ENCODE data around the gene PCED1B.
A peak's percentile ranks its signal among the peaks of the same experiment; 100 is the strongest.
"Not testable (repeated sequence)": the region's sequence is repeated elsewhere in the genome, so short reads cannot be mapped to it uniquely, and the experiment has no call there.

The PCED1B gene

DNA sequence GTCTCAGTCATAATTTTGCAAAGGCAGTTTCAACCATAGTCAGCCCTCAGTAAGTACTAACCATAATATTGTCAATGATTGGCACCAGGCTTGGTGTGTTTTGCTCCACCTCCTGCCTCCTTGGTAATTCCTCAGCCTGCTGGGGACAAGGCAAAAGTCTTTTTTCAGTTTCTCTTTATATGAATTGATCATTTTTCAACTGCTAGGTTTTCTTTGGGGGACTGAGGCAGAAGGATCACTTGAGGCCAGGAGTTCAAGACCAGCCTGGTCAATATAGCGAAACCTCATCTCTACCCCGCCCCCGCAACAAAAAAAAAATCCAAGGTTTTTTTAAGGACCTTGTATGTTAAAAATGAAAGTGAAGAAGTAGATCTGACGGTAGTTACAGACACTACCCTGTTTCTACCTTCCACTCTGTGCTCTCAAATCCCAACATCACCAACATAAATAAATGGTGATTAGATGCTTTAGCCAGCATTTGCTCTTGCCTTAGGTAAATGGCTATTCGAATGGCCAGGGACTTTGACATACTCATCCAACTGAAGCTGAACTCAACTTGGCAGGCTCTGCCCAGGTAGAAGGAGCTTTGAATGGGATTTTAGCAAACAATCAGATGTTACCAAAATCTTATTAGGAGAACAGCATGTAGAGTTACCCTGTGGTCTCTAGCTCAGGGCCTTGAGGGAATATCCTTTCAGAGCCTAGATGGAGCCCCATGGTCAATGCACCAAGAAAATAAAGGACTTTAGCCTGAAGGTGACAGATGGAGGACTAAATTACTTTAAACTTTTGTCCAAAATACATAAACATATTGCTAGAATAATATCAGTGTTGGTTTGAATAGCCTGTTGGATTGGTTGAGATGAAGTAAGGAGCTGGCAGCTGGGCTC lies 127.3 kb downstream of the PCED1B start:
- DNase-seq, result no peak

DNA sequence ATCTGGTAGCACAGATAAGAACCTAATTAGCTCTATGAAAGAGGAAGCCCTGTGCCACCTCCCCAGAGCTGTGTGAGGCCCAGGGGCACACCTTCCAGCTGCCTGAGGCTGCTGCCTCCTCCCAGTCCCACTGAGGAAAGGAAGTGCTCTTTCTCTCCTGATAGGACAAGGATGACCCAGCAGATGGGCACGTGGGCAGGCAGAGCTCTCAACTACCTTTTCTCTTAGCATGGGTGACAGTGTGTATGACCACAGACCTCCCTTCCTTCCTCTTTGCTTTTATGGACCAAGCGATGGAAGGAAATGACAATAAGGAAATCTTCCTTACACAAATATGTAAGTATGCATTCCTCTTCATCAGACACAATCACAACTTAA lies 127.9 kb downstream of the PCED1B start:
- no peak for DNase-seq

DNA sequence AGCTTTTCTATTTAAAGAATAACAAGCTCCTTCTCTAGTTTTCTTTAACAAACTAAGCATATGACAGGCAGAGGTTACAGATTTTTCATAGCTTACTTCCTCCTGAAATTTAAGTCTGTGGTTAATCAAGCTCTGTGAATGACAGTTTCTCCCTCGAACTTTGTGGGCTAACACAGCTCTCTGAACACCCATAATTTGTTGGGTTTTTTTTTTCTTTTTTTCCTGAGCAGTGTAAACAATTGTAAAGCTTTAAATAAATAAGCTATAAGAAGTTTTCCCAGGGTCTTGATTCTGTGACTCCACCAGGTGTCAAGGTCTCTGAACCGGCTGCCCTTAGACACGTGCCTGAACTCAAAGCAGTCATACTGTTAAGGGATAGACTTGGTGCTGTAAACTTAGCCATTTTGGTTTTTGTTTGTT lies 128.4 kb downstream of the PCED1B start:
- DNase-seq, result no peak

DNA sequence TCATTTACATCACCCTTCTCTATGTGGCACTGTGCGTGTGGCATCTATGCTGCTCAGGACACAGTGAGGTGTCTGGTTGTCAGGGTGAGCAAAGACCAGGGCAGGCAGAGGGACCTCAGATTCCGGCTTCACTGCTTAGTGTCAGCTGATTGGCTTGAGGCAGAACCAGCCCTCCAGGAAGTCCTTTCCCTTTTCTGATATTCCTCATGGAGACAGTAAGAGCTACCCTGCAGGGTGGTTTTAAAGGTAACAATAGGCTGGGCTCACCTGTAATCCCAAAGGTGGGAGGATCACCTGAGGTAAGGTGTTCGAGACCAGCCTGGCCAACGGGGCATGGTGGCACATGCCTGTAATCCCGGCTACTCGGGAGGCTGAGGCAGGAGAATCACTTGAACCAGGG lies 129.6 kb downstream of the PCED1B start:
- no peak for DNase-seq

DNA sequence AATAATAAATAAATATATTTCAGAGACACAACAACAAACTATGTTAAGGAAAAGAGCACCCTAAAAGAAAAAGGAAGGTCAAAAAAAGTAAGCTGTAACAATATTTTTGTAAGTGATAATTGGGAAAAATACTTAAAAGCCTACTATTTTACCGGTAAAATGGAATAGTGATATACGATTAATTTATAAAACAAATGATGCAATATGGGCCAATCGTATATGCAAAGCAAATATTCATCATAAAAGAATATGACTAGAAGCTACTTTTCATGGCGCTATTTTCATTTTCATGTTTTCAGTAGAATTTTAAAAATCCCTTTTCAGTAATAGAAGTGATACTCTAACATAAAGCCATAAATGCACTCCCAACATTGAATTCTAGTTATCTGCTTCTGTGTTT lies 131.4 kb downstream of the PCED1B start:
- DNase-seq, result no peak

DNA sequence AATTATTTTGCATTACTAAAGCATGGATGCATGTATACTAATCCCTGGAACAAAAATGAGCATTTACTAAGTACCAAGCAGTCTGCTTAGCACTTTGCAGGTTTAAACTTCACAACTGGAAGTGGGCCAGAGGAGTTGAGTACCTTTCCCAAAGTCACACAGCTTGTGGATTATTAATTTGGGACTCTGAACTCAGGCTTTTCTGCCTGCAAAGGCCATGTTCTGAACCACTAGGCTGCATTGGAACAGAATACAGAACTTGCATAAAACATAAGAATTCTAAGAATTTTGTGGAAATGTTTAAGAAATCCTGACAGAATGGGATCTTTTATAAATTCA lies 133.2 kb downstream of the PCED1B start:
- DNase-seq, result no peak

DNA sequence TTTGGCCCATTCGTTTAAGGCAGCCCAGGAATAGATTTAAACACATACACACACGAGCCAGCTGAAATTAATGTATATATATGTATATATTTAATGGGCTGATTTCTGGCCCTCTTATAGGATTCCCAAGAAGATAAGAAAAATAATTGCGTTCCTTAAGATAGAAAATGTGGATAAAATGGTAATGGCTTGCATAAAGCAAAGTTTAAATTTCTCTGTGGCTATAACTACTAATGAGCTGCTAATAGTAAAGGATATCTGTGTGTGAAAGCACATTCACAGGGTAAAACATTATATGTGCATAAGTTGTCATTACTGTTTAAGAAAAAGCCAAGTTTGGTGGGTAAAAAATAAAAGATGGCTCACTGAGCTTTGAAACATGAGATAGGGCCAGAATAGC lies 134.0 kb downstream of the PCED1B start:
- no peak for DNase-seq

DNA sequence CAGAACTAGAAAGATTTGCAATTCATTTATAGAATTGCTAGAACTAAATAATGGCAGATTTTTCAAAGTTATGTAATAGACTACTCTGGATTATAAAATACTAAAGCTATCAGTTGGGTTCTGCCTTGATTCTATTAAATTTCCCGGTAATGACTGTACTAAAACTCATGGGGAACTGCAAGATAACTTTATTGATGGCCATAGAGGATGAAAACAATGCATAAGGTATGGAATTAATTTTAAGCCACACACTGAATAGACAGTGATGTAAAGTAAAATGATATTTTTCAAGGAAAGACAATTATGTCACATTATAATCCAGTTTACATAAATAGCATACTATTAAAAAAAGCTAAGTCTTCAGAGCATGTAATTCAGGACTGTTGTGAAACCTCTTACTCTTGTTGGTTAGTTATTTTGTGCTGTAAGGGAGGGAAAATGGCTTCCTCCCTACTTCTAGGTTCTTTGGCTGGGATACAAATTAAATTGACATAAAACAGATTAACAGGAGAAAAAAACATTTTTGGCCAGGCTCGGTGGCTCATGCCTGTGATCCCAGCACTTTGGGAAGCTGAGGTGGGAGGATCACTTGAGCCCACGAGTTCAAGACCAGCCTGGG lies 134.7 kb downstream of the PCED1B start:
- DNase-seq, result no peak

DNA sequence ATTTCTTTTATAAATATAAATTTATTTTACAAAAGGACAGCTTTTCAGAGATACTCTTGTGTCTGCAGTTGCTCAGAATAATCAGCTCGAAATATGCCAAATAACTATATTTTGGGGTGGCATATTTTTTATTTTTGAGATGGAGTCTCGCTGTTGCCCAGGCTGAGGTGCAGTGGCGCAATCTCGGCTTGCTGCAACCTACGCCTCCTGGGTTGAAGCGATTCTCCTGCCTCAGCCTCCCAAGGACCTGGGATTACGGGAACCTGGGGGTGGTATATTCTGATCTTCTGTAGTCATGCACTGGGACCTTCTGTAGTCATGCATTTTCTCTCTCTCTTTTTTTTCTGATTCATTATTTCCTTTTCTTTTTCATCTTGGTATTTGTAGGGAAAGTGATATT lies 135.3 kb downstream of the PCED1B start:
- no peak for DNase-seq

DNA sequence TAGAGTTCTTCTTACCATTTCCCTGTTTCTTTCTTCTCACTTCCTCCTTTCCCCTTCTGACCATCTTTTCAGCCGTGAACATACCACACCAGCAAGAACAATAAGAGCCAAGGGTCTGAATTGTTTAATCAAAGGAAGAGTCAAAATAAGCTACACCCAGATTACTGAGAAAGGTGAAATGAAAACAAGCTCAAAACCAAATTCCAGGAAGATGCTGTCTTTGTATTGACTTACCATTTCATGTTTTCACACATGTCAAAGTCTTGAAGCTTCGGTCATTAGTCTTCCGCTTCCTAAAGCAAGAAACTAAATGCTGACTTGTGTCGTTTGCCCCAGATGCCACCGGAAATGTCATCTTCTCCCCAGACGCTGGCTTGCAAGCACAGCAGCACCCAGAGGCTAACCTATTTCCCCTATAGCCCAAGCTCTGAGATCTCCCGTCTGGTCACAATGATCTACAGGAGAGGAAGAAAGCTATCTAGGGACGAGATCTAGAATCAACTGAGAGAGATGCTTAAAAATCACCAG lies 136.8 kb downstream of the PCED1B start:
- peak in 8 of 56 donors; percentile 3 to 37 (median 16) for DNase-seq

DNA sequence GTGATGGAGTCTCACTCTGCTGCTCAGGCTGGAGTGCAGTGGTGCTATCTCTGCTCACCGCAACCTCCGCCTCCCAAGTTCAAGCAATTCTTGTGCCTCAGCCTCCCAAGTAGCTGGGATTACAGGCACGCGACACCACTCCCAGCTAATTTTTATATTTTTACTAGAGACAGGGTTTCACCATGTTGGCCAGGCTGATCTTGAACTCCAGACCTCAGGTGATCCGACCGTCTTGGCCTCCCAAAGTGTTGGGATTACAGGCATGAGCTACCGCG lies 138.1 kb downstream of the PCED1B start:
- not testable (repeated sequence) for DNase-seq

DNA sequence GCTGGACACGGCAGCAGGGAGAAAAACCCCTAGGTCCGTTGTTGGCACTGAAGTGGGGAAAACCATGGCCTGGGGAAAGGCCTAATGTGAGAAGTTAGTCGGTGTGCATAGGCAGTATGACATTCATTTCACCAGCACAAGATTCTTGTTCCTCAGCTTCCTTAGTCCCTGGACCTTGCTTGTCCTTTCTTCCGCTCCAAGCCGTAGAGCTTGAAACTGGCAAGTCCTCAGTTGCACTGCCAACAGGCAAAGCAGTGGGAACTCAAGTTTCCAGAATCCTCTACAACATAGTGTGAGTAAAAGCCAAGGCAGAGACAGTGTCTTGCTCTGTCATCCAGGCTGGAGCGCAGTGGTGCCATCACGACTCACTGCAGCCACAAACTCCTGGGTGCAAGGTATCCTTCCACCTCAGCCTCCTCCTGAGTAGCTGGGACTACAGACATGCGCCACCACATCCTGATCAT lies 138.8 kb downstream of the PCED1B start:
- no peak for DNase-seq

DNA sequence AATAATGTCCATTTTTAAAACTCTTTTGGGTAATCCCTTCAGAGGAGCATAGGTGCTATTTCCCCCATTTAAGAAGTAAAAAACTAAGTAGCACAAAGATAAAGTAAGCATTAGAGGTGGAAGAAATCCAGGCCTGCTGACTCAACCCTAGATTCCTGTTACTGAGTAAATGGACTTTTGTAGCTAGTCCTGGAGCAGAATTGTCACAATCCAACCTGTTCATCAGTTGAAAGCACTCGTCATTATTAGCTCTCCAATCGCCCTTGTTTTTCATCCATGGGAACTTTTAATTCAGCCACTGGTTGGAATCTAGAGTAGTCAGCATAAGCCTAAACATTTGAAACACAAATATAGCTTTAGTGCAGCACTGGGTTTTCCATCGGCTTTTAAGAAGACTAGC lies 139.8 kb downstream of the PCED1B start:
- no peak for DNase-seq

DNA sequence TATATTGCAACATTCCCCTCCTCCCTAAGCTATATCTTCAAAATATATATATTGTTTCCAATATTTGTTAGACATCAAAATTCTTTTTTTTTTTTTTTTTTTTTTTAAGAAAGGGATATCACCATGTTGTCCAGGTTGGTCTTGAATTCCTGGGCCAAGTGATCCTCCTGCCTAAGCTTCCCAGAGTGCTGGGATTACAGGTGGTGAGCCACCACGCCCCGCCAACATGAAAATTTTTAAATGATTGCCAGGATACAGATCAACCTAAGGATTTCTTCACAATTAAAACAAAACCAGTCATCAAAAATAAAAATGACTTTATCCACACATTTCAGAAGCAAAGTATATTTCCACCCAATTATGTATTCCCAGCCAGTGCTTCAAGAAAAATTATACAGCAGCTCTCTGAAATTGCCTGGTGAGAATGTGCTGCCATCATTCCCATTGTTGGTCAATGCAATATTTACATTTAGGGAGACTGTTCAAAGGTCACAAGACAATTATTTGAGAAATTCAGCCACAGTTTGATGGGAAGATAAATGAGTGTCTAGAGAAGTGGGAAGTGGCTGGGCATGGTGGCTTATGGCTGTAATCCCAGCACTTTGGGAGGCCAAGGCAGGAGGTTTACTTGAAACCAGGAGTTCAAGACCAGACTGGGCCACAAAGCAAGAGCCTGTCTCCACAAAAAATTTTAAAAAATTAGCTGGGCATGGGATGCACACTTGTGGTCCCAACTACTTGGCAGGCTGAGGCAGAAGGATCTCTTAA lies 142.0 kb downstream of the PCED1B start:
- no peak for DNase-seq

DNA sequence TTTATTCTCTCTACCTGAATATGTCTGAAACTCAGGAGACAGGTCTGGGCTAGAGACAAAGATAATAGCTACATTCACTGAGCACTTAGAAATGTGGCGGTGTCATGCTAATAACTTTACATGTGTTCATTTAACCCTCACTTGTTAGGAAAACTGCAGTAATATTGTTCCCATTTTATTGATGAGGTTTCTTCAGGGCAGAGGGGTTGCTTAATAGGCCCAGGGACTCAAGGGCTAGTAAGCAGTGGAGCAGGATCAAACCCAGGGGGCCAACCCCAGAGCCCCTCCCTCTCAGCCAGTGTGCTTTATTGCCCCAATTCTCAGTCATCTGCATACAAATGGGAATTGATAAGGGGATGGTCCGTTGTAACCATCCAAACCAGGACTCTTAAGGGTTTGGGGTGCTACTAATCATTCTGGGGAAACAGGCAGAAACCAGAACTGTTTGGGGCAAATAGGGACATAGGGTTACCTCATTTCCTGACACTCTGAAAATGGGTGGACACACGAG lies 143.2 kb downstream of the PCED1B start:
- no peak for DNase-seq

DNA sequence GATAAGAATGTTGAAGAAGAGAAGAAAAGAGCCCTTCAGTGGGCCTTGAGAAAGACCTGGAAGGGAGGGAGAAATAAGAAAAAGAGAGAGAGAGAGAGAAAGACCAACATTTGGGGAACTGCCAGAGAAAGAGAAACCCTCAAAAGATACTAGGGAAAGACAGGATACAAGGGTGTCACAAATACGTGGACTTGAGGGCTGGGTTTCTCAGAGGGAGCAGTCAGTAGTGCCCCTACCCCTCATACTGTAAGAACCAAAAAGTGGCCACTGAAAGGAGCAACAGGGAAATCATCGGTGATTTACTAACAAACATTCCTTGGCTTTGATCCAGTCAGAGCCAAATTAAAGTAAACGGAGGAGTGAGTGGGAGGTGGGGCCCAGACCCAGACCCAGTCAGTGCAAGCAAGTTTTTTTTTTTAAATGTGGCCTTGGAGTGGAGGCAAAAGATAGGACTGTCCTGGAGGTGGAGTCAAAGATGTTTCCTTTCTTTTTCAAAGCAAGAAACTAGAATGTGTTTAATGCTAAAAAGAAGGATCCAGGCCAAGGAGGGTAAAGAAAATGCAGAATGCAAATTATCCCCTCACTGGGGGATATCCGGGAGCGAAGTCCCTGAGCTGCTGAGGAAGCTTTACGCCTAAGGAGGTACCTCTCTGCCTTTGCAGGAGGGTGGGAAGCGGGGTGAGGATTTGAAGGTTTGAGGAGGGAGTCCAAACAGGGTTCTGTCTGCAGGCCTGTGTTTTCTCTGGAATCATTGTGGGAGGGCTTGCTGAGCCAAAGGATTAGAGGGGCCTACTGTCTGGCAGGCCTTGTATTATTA lies 143.8 kb downstream of the PCED1B start:
- DNase-seq, result no peak

DNA sequence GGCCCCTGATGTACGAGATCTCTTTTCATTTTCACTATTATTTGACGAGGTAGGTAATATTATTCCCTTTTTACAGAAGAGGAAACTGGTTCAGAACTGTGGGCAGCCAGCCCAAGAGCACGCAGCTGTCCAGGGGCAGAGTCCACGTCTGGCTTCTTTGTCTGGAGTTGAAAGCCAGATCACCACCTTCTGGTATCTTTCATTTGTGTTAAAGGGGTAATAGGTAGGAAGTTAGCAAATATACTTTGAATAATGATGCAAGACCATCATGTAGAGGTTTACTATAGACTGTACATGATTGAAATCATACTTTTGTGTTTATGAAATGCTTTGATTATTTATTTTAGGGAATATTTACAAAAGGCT lies 144.4 kb downstream of the PCED1B start:
- DNase-seq, result no peak

DNA sequence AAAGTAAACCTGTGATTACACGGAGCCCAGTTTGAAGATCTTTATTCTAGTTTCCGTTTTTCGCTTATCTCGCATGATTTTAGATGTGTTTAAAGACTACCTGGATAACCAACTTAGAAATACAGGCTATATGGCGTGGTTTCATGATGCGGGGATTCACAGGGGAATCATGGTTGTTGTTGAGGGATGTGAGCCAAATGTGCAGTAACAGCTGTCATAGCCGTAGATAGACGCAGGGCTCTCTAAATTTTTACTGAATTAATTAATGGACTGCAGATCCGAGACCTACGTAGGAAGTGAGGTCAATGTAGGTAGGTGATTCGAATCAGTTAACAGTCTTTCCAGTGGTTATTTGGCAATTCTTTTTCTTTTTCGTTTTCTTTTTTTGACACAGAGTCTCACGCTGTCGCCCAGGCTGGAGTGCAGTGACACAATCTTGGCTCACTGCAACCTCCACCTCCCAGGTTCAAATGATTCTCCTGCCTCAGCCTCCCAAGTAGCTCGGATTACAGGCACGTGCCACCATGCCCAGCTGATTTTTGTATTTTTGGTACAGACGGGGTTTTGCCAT lies 145.2 kb downstream of the PCED1B start:
- DNase-seq, result no peak

DNA sequence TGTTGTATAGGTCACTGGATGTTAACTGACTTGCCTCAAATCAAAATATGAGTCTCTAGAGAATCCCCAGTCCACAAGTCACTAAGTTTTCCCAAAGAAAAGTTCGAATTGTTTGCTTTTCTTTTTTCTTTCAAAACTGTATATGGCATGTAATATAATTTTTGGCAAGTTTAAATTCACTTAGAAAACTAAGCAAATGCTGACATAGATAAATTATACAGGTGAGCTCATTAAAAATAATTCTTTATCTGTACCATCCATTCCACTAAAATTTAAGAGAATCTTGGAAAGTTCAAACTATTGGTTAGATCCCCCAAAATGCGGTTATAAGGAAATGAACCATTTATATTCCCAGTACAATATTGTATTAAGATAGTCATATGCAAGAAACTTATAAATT lies 145.9 kb downstream of the PCED1B start:
- no peak for DNase-seq

DNA sequence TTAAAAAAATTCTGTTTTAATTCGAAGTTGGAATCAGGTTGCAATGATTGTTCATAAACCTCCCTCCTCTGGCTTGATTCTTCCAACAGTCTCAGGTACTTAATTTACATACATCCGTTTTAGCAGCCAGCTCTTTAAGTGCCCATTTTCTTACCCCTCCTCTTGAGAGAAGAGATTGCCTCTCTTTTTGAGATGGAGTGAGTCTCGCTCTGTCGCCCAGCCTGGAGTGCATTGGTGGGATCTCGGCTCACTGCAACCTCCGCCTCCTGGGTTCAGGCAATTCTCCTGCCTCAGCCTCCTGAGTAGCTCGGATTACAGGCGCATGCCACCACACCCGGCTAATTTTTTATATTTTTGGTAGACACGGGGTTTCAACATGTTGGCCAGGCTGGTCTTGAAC lies 146.8 kb downstream of the PCED1B start:
- no peak for DNase-seq

DNA sequence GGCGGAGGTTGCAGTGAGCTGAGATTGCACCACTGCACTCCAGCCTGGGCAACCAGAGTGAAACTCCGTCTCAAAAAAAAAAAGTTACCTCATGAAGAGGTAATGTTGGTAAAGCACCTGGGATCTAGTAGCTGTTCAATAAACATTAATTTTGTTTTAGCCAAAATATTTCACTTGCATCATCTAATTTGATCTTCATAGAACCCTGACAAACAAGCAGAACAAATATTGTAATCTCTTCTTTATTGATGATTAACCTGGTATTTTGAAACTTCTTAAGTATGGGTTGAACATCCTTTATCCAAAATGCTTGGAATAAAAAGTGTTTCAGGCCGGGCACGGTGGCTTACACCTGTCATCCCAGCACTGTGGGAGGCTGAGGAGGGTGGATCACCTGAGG lies 149.4 kb downstream of the PCED1B start:
- no peak for DNase-seq
